SJSA1 (cell line): Measurements from ENCODE around the gene ZNF614. TPM values are rescaled to one million over a fixed set of nuclear protein-coding genes. Genes with fewer than 3 reads are reported as not detected.
"Not testable (repeated sequence)": the region's sequence is repeated elsewhere in the genome, so short reads cannot be mapped to it uniquely, and the experiment has no call there.

ENCODE experiments used
- DNase-seq, 2 experiments: peaks; one replicate each; pipeline ENCODE4 v3.0.0-alpha.2; 2015 to 2020; ENCODE audit warnings: low spot score in 2 of 2, low read depth in 1 of 2
- H3K27ac ChIP-seq: fragments of 250-450 bp; sonication (Bioruptor Pico); 2 replicates; pipeline ENCODE4 v1.5.1; 2020; ENCODE audit warnings: mild to moderate bottlenecking, moderate library complexity
- H3K27me3 ChIP-seq: fragments of 250-450 bp; sonication (Bioruptor Pico); replicated peaks from 2 replicates; pipeline ENCODE4 v1.5.1; 2020; ENCODE audit warnings: mild to moderate bottlenecking, moderate library complexity
- H3K36me3 ChIP-seq: fragments of 250-450 bp; sonication (Bioruptor Pico); 2 replicates; pipeline ENCODE4 v1.5.1; 2020; ENCODE audit warnings: mild to moderate bottlenecking
- H3K4me1 ChIP-seq: fragments of 250-450 bp; sonication (Bioruptor Pico); replicated peaks from 2 replicates; pipeline ENCODE4 v1.6.1; 2021; ENCODE audit warnings: mild to moderate bottlenecking
- H3K4me3 ChIP-seq: fragments of 250-450 bp; sonication (Bioruptor Pico); 2 replicates; pipeline ENCODE4 v1.5.1; 2020; ENCODE audit warnings: mild to moderate bottlenecking
- H3K9me3 ChIP-seq: fragments of 250-450 bp; sonication (Bioruptor Pico); replicated peaks from 2 replicates; pipeline ENCODE4 v1.5.1; 2020; ENCODE audit warnings: mild to moderate bottlenecking
- total RNA-seq: library from RNA; depleted of rRNA; stranded (reverse); fragments of >200 nt; shearing (Covaris generic); gene quantifications from 2 replicates; pipeline ENCODE4 v1.2.3, GENCODE V29; 2014; rRNA removed

ZNF614 gene
- total RNA-seq, 1 experiment from 2014 or later: 10.6 TPM

- H3K4me1 ChIP-seq: no peaks in the 10 kb centered on the region
- H3K9me3 ChIP-seq: peaks cover 11% of the 10 kb centered on the region
- DNase-seq: no peak
- no peaks in the 10 kb centered on the region for H3K27me3 ChIP-seq
- H3K27ac ChIP-seq: no peak overlapping the region
- no peak overlapping the region for H3K4me3 ChIP-seq
- peaks cover 16% of the 10 kb centered on the region for H3K36me3 ChIP-seq
Measured at GRCh38 chr19:51976852-51977251, 51.3 kb downstream of the ZNF614 start.

GRCh38 chr19:51975787-51976186, 52.4 kb downstream of the ZNF614 start:
- peaks cover 21% of the 10 kb centered on the region for H3K36me3 ChIP-seq
- DNase-seq, H3K4me1 ChIP-seq, H3K27ac ChIP-seq, H3K4me3 ChIP-seq, H3K27me3 ChIP-seq: not testable (repeated sequence)
- H3K9me3 ChIP-seq: peaks cover 22% of the 10 kb centered on the region

GRCh38 chr19:51971624-51972023, 56.6 kb downstream of the ZNF614 start:
- Histone ChIP-seq H3K9me3 (peaks cover 30% of the 10 kb centered on the region), H3K27me3 (no peaks in the 10 kb centered on the region), H3K36me3 (peaks cover 36% of the 10 kb centered on the region), H3K4me1 (no peaks in the 10 kb centered on the region), H3K27ac (no peak overlapping the region), H3K4me3 (no peak overlapping the region)
- DNase-seq: no peak

GRCh38 chr19:51970718-51971117, 57.5 kb downstream of the ZNF614 start:
- DNase-seq: no peak
- H3K36me3 ChIP-seq: peaks cover 40% of the 10 kb centered on the region
- H3K4me3 ChIP-seq: no peak overlapping the region
- peaks cover 32% of the 10 kb centered on the region for H3K9me3 ChIP-seq
- H3K4me1 ChIP-seq: no peaks in the 10 kb centered on the region
- no peaks in the 10 kb centered on the region for H3K27me3 ChIP-seq
- no peak overlapping the region for H3K27ac ChIP-seq

- Histone ChIP-seq H3K9me3 (peaks cover 30% of the 10 kb centered on the region), H3K27me3 (no peaks in the 10 kb centered on the region), H3K4me3 (no peak overlapping the region), H3K4me1 (no peaks in the 10 kb centered on the region), H3K27ac (no peak overlapping the region), H3K36me3 (peaks cover 35% of the 10 kb centered on the region)
- DNase-seq: no peak
Measured at GRCh38 chr19:51965583-51965982, 62.6 kb downstream of the ZNF614 start.

Other genes starting within 250 kb of the ZNF614 start
- gene FPR3, start 233.2 kb downstream of the ZNF614 start, total RNA-seq: not detected in 2 replicates
- 1.6 and 2.9 TPM in 2 replicates for gene ZNF577, start 140.4 kb downstream of the ZNF614 start, total RNA-seq
- 3.5 and 4.8 TPM in 2 replicates for gene ZNF649, start 123.4 kb downstream of the ZNF614 start, total RNA-seq
- 2.1 and 2.6 TPM in 2 replicates for gene ZNF613, start 100.9 kb downstream of the ZNF614 start, total RNA-seq
- 2.9 and 11.9 TPM in 2 replicates for gene ZNF350, start 41.5 kb downstream of the ZNF614 start, total RNA-seq
- gene ZNF615, start 20.2 kb downstream of the ZNF614 start, total RNA-seq: 3.5 and 5.7 TPM in 2 replicates
- 4.8 and 5.1 TPM in 2 replicates for gene ZNF432, start 20.5 kb upstream of the ZNF614 start, total RNA-seq
- 7.6 and 13.6 TPM in 2 replicates for gene ZNF841, start 67.4 kb upstream of the ZNF614 start, total RNA-seq
- gene ZNF616, start 111.6 kb upstream of the ZNF614 start, total RNA-seq: 4.6 and 7.7 TPM in 2 replicates
- 4.3 and 5.9 TPM in 2 replicates for gene ZNF836, start 143.2 kb upstream of the ZNF614 start, total RNA-seq
- gene PPP2R1A, start 161.7 kb upstream of the ZNF614 start, total RNA-seq: 245 and 250 TPM in 2 replicates
- gene ZNF766, start 241.2 kb upstream of the ZNF614 start, total RNA-seq: 10.6 and 12.5 TPM in 2 replicates